GM08714 (cell line): ENCODE data around the gene LGALS3BP.
"Not testable (repeated sequence)": the region's sequence is repeated elsewhere in the genome, so short reads cannot be mapped to it uniquely, and the experiment has no call there.

Source experiments
- H3K4me3 ChIP-seq: fragments of 200-500 bp; sonication (Bioruptor generic); 2 replicates; pipeline ENCODE4 v1.5.1; 2014; ENCODE audit warnings: mild to moderate bottlenecking, low read length, inconsistent platforms
- ZNF274 ChIP-seq: IDR thresholded peaks from 2 replicates; pipeline ENCODE4 v1.6.1; 2012; ENCODE audit warnings: mild to moderate bottlenecking, low read depth, low read length

The LGALS3BP gene

GRCh38 chr17:78959803-78960202, 19.9 kb downstream of the LGALS3BP start:
- H3K4me3 ChIP-seq, result no peak overlapping the region
- no peak for TF ChIP-seq ZNF274

GRCh38 chr17:78958641-78959127, 21.0 kb downstream of the LGALS3BP start:
- no peak for TF ChIP-seq ZNF274

DNA sequence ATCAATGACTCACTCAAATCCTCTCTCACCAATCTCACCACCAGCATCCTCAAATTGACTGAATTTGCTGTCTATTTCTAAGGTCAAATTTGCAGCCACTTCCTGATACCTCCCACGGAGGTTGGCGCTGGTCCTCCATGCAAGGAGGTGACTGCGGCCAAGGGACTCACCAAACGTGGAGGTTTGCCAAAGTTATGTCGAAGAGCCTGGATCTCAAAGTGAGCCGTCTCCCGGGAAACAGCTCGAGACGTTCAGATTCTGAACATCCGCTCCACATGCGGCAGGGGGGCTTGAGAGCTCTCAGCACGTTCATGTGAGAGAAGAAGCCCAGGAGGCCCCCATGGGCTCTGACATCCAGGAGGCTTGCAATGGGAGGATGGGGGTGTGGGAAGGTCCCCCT, 22.6 kb downstream of the LGALS3BP start:
- TF ChIP-seq ZNF274, result no peak
- H3K4me3 ChIP-seq, result no peak overlapping the region

More at GRCh38 chr17:78958641-78959127, 21.0 kb downstream of the LGALS3BP start:
- H3K4me3 ChIP-seq, result no peak overlapping the region

DNA sequence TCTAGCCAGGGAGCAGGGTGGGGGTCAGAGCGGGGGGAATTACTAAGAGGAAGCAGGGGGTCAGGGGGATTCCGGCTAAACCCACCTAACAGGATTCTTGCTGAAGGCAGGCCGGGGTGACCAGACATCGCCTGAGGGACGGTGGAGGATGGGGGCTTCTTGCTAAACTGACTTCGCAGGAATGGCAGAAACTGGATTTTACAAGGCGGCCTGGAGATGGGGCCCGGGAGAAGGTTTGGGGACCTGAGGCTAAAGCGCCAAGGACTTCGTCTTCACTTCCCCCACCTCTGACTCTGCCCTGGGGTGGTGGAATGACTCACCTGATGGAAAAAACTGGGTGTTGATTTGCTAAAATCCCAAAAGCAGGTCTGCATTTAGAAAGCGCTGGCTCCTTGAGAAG, 23.5 kb downstream of the LGALS3BP start:
- no peak overlapping the region for H3K4me3 ChIP-seq
- no peak for TF ChIP-seq ZNF274

DNA sequence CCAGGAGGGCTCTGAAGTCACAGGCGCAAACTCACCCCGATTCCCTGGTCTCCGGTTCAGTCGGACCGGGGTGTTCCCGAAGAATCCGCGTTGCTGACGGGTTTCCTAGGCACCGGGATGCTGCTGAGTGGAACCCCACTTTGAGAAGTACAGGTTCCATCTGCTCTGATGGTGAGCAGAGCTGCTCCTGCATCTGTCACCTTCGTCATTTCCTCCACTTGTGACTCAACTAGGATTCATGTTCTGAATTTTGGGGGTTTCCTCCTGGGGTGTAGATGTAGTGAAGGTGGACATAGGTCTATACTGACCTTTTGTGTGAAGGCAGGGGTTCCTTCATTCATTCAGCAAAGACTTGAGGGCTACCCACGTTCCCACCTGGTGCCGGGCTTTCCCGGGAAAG, 25.0 kb downstream of the LGALS3BP start:
- TF ChIP-seq ZNF274, result no peak
- no peak overlapping the region for H3K4me3 ChIP-seq

- TF ChIP-seq ZNF274, result no peak
- H3K4me3 ChIP-seq, result no peak overlapping the region
These were observed 26.1 kb downstream of the LGALS3BP start for GRCh38 chr17:78953356-78954350.

GRCh38 chr17:78952706-78953105, 27.0 kb downstream of the LGALS3BP start:
- no peak for TF ChIP-seq ZNF274

DNA sequence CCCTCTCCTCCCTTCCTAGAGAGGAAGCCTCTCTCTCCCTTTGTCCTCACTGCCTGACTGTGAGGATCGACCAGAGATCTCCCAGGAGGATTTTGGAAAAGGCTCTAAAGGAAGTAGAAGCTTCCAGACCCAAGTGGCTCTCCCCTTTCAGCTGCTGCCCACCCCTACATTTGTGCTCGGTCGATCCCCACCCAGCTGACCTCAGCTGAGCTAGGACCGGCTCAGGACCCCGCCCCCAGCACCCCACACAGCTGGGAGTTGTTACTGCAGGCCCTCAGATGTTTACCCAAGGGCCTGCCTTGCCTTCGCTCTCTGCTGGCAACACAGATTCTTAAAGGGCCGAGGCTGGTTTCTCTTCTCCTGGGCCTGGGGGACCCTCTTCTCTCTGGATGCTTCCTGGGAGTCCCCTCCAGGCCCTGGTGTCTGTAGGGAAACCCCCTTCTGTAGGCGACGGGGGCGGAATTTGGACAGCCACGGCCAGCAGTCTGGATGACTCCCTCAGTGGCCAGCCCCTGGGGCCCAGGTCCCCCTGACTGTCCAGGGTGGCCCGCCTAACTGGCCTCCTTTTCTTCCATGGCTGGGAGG, 27.7 kb downstream of the LGALS3BP start:
- no peak for TF ChIP-seq ZNF274
- no peak overlapping the region for H3K4me3 ChIP-seq

More at GRCh38 chr17:78952706-78953105, 27.0 kb downstream of the LGALS3BP start:
- H3K4me3 ChIP-seq, result no peak overlapping the region

DNA sequence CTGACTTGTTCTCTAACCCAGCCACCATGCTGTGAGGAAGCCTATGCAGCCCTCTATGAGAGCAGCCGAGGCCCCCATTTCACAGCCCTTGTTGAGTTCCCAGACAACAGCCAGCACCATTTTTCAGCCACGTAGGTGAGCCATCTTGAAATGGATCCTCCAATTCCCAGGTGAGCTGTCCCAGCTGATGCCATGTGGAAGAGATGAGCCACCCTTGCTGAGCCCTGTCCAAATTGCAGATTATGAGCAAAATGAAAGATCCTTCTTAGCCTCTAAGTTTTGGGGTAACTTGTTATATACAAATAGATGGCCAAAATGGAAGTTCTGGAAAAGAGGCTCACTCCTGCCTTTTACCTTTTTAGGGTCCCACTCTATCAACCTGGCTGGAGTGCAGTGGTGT, 28.9 kb downstream of the LGALS3BP start:
- no peak overlapping the region for H3K4me3 ChIP-seq

GRCh38 chr17:78947235-78948149, 32.2 kb downstream of the LGALS3BP start:
- TF ChIP-seq ZNF274, result no peak
- H3K4me3 ChIP-seq, result no peak overlapping the region

More for the DNA sequence above, 28.9 kb downstream of the LGALS3BP start:
- no peak for TF ChIP-seq ZNF274

GRCh38 chr17:78946631-78947030, 33.1 kb downstream of the LGALS3BP start:
- H3K4me3 ChIP-seq, result no peak overlapping the region
- no peak for TF ChIP-seq ZNF274

DNA sequence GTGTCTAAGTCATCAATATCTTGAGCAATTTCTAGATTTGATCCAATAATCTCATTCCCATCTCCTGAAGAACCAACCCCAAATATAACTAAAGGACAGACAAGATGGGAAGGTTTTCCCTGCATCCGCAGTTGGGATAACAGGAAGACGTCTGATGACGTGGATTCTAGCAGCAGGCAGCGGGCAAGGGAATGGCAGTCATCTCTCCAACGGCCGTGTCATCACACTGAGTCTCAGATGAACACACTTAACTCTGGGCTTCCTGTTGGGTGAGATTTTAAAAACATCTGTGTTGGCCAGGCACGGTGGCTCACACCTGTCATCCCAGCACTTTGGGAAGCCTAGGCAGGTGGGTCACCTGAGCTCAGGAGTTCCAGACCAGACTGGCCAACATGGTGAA, 33.6 kb downstream of the LGALS3BP start:
- H3K4me3 ChIP-seq, result no peak overlapping the region
- TF ChIP-seq ZNF274, result no peak

GRCh38 chr17:78945455-78945854, 34.3 kb downstream of the LGALS3BP start:
- not testable (repeated sequence) for H3K4me3 ChIP-seq

- no peak for TF ChIP-seq ZNF274
- H3K4me3 ChIP-seq, result no peak overlapping the region
These were observed 34.8 kb downstream of the LGALS3BP start for GRCh38 chr17:78944956-78945355.
